ENCODE results near the gene PYDC2. TPM values are rescaled to one million over a fixed set of nuclear protein-coding genes. Genes with fewer than 3 reads are reported as not detected.
"Not testable (repeated sequence)": the region's sequence is repeated elsewhere in the genome, so short reads cannot be mapped to it uniquely, and the experiment has no call there.

Gene PYDC2
- total RNA-seq, 1 experiment from 2014 or later: not detected

- no peak for DNase-seq (ENCODE audit: low read depth, low spot score)
Observed at GRCh38 chr3:191444569-191444968, 16.4 kb upstream of the PYDC2 start.

GRCh38 chr3:191449256-191449655 is 11.7 kb upstream of the PYDC2 start:
- in situ Hi-C loops (cut with HindIII; ENCODE audit: low pct_unique_long_range_greater_than_20kb, low sequenced_read_pairs): no loop called here
- no peak for DNase-seq (ENCODE audit: low read depth, low spot score)

More at GRCh38 chr3:191444569-191444968, 16.4 kb upstream of the PYDC2 start:
- in situ Hi-C loops (cut with HindIII; ENCODE audit: low pct_unique_long_range_greater_than_20kb, low sequenced_read_pairs): no loop called here

DNA sequence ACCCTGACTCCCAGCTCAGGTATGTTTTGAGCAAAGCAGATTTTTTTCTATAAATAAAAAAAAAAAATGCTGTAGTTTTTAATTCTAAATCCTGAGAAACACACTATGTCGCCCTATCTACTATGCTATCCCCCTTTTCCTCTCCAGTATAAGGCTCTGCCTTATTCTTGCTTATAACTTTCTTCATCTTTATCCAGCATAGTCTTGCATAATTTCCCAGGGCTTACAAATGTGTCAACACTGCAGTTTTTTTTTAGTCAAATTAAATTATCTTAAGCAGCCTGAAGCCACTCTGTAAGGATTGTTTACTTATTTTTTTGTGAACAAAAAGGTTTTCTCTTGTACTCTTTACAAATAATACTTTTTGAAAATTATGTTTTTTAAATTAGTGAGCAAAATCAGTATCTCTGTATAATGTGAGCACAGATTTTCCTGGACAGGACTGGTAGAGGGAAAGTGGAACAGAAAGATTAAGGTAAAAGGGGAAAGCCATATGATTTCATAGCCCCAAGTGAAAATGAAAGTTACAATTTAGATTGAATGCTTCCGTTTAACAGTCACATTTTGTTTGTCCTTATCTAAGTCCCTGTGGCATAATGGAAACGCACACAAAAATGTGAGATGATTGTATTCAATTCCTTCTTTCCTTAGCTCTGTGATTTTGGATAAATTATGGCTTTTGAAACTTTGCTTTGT is 5.6 kb upstream of the PYDC2 start:
- in situ Hi-C loops (cut with HindIII; ENCODE audit: low pct_unique_long_range_greater_than_20kb, low sequenced_read_pairs): no loop called here
- DNase-seq (ENCODE audit: low read depth, low spot score): no peak

DNA sequence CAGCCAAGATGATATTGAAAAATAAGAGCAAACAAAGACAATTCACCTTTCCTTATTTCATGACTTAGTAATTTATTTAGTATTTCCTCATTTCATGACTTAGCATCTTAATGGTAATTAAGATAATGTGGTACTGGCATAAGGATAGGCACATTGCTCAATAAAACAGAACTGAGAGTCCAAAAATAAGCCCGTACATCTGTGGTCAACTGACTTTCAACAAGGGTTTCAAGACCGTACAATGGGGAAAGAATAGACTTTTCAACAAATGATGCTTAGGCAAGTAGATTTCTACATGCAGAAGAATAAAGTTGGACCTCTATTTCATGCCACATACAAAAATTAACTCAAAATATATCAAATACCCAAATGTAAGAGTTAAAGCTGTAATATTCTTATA is 603 bp upstream of the PYDC2 start:
- DNase-seq (ENCODE audit: low read depth, low spot score): no peak
- in situ Hi-C loops (cut with HindIII; ENCODE audit: low pct_unique_long_range_greater_than_20kb, low sequenced_read_pairs): no loop called here

GRCh38 chr3:191470080-191470479 is 9.1 kb downstream of the PYDC2 start:
- in situ Hi-C loops (cut with HindIII; ENCODE audit: low pct_unique_long_range_greater_than_20kb, low sequenced_read_pairs): no loop called here
- no peak for DNase-seq (ENCODE audit: low read depth, low spot score)

DNA sequence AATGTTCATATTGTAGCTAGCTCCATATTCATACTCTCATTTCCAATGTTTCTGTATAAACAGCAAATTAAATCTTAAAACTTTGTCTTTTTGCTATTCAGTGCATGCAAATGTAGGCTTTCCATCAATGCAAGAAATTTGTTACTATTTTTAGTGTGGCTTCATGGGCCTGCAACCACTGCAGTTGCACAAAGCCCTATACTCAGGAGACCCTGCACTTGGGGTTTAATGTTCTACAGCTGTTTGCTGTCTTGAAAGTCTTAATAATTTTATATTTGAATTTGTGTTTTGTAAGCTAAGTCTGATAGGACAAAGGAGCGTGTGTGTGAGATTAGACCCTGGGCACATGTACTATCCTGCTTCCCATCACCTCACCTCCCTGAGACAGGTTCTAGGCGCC is 9.6 kb downstream of the PYDC2 start:
- no peak for DNase-seq (ENCODE audit: low read depth, low spot score)
- in situ Hi-C loops (cut with HindIII; ENCODE audit: low pct_unique_long_range_greater_than_20kb, low sequenced_read_pairs): no loop called here

GRCh38 chr3:191473661-191474198 is 12.8 kb downstream of the PYDC2 start:
- DNase-seq (ENCODE audit: low read depth, low spot score): no peak
- in situ Hi-C loops (cut with HindIII; ENCODE audit: low pct_unique_long_range_greater_than_20kb, low sequenced_read_pairs): no loop called here

GRCh38 chr3:191476066-191476772 is 15.3 kb downstream of the PYDC2 start:
- in situ Hi-C loops (cut with HindIII; ENCODE audit: low pct_unique_long_range_greater_than_20kb, low sequenced_read_pairs): no loop called here
- DNase-seq (ENCODE audit: low read depth, low spot score): no peak

- DNase-seq (ENCODE audit: low read depth, low spot score); in situ Hi-C loops (cut with HindIII; ENCODE audit: low pct_unique_long_range_greater_than_20kb, low sequenced_read_pairs): not testable (repeated sequence)
Observed at GRCh38 chr3:191483994-191484393, 23.0 kb downstream of the PYDC2 start.

- in situ Hi-C loops (cut with HindIII; ENCODE audit: low pct_unique_long_range_greater_than_20kb, low sequenced_read_pairs): no loop called here
- no peak for DNase-seq (ENCODE audit: low read depth, low spot score)
Observed at GRCh38 chr3:191484461-191484860, 23.5 kb downstream of the PYDC2 start.

DNA sequence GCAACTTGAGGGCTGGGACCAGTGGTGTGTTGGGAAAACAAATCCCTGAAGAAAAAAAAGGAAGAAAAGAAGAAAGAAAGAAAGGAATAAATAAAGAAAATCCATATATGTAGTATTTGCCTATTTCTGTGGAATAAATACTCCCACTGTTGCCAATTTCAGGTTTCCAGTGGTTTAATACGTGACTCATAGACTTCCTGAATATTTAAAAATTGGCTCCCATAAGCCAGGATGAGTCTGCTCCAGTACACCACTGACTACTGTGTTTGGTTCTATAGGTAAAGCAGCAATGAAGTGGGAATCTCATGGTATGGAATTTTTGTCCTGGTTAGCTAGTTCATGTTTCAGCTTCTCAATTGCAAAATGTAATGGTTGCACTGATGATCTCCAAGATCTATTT is 31.6 kb downstream of the PYDC2 start:
- in situ Hi-C loops (cut with HindIII; ENCODE audit: low pct_unique_long_range_greater_than_20kb, low sequenced_read_pairs): no loop called here
- DNase-seq (ENCODE audit: low read depth, low spot score): no peak

DNA sequence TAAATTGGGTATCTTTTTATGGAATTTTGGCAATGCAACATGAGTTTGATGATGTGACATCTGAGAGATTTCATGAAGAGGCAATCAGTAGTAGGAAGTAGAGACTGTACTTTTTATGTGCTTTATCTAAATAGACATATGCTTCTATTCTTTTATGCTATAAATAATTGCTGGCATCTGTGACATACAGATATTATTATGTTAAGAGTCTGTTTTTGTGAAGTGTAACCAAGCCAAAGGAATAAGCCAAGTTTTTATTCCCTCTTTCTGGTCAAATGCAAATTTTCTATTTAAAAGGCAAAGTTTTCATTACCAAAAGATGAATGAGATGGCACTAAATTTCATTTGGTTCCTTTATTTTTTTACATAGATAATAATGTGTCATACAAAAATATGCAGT is 32.4 kb downstream of the PYDC2 start:
- in situ Hi-C loops (cut with HindIII; ENCODE audit: low pct_unique_long_range_greater_than_20kb, low sequenced_read_pairs): no loop called here

DNA sequence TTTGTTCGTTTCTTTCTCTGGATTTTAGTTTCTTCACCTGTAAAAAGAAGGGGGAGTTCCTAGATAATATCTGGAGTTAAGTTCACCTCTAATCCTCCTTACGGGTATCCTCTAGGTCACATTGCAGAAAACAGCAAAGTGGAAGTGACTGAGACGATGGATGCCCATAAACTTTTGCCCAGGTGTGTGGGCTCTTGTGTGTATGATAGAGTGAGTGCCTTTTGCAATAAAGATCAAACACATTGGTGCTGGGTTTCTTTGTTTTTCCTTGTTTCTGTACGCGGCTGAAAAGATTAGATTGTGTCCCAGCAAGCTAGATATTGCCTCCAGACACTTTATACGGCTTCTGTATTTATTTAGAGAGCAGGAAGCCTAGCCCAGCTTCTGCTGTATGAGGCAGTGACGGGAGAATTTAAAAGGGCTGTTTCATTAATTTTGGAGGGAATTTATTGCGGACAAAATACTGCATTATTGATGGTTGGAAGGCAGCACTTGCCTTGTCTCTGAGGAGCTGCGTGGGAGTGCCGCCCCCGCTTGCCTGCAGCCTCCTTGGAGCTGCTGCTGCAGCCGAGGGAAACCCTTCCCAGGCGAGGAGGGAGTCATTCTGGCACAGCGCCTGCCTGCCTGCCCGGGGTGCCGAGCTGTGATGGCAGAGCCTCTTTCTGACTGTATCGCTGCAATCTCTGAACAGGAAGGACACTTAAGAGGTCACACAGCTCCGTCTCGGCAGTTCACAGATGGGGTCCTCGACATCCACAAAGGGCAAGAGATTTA is 38.5 kb downstream of the PYDC2 start:
- in situ Hi-C loops (cut with HindIII; ENCODE audit: low pct_unique_long_range_greater_than_20kb, low sequenced_read_pairs): no loop called here
- no peak for DNase-seq (ENCODE audit: low read depth, low spot score)

More for the DNA sequence above, 32.4 kb downstream of the PYDC2 start:
- no peak for DNase-seq (ENCODE audit: low read depth, low spot score)

GRCh38 chr3:191500892-191501291 is 39.9 kb downstream of the PYDC2 start:
- DNase-seq (ENCODE audit: low read depth, low spot score): no peak
- in situ Hi-C loops (cut with HindIII; ENCODE audit: low pct_unique_long_range_greater_than_20kb, low sequenced_read_pairs): no loop called here

DNA sequence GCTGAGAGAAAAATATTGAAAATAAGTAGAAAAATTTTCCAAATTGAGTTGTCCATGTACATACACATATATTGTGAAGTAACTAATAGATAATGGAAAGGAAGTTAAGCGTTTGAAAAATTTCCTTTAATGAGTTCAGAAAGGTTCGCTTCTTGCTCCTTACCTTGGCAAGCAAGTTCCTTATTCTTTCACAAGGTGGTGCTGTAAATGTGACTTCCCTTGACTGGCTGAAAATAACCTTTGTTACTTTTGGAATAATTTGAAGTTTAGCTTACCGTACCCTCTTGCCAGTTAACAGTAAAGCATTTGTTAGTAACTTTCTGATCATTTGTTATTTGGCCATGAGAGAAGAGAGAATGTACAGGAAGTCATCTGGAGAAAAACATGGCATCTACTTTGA is 41.6 kb downstream of the PYDC2 start:
- in situ Hi-C loops (cut with HindIII; ENCODE audit: low pct_unique_long_range_greater_than_20kb, low sequenced_read_pairs): no loop called here
- DNase-seq (ENCODE audit: low read depth, low spot score): peak; percentile 5

DNA sequence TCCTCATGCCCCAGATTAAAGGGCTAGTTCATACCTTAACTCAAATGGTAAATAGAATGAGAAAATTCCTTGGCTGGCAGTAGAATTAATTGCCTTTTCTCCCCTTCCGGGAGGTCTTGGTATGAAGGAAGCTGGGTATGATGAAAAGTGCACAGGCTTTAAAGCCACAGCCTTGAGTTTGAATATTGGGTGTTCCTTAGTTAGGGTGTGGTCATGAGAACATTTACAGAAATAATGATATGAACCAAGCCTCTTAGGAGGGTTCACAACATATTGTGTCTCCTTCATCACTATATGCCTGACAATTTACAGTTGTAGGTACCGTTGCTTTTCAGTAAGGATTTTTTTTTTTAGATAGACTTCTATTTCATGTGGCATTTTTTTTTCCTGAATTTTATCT is 48.1 kb downstream of the PYDC2 start:
- DNase-seq (ENCODE audit: low read depth, low spot score): no peak
- in situ Hi-C loops (cut with HindIII; ENCODE audit: low pct_unique_long_range_greater_than_20kb, low sequenced_read_pairs): no loop called here
